K562 (cell line): ENCODE results near the gene IL26. TPM values are rescaled to one million over a fixed set of nuclear protein-coding genes. Genes with fewer than 3 reads are reported as not detected.
A peak's percentile ranks its signal among the peaks of the same experiment; 100 is the strongest.

Experiments
- CC2D1A ChIP-seq: fragments of 450-650 bp; IDR thresholded peaks from 2 replicates; pipeline ENCODE4 v1.6.1; 2017; ENCODE audit warnings: mild to moderate bottlenecking
- CHD7 ChIP-seq: fragments of 200-600 bp; sonication (generic); IDR thresholded peaks from one replicate; pipeline ENCODE4 v1.6.1; 2012; ENCODE audit warnings: mild to moderate bottlenecking, low read depth, low read length, inconsistent platforms
- HDAC2 ChIP-seq: fragments of 450-650 bp; IDR thresholded peaks from 2 replicates; pipeline ENCODE4 v1.6.1; 2016; ENCODE audit warnings: mild to moderate bottlenecking
- RAD21 ChIP-seq, 2 experiments: fragments of 250-450 bp in 1 of 2; fragments of 450-650 bp in 1 of 2; sonication (Bioruptor Pico) in 1 of 2; formaldehyde crosslinking in 1 of 2; IDR thresholded peaks in 1 of 2; conservative IDR thresholded peaks in 1 of 2; 2 replicates each; pipeline versions ENCODE4 v1.4.0 to v1.8.0; 2020 to 2022; ENCODE audit warnings: mild to moderate bottlenecking in 2 of 2, moderate library complexity in 1 of 2
- REST ChIP-seq, 2 experiments: fragments of 450-650 bp; formaldehyde crosslinking in 1 of 2; IDR thresholded peaks; 2 replicates each; pipeline versions ENCODE4 v1.4.0 to v1.6.1; 2014 to 2020; ENCODE audit warnings: mild to moderate bottlenecking in 2 of 2, borderline replicate concordance in 1 of 2, low read depth in 1 of 2
- ZC3H11A ChIP-seq: IDR thresholded peaks from 2 replicates; pipeline ENCODE4 v1.6.1; 2012; ENCODE audit warnings: low read depth, low read length, improper control_type of control experiment
- ZKSCAN1 ChIP-seq: fragments of 150-350 bp; IDR thresholded peaks from 2 replicates; pipeline ENCODE4 v1.6.1; 2016; ENCODE audit warnings: low read depth, low read length
- polyA plus RNA-seq, 8 experiments: library from polyadenylated mRNA; depleted of rRNA in 4 of 8; stranded (reverse) in 5 of 8; unstranded in 3 of 8; fragments of >200 nt; fragmentation: Nextera tagmentation in 2 of 8; fragmentation: Illumina TruSeq in 1 of 8; extraction: Ambion mirVana in 2 of 8; extraction: Trizol in 1 of 8; gene quantifications; 2 replicates each; pipeline versions ENCODE4 v1.2.1 to v1.2.3, GENCODE V29; 2011 to 2014; ENCODE audit warnings: inconsistent platforms in 1 of 8, missing spikeins in 1 of 8
- total RNA-seq, 7 experiments: library from RNA; depleted of rRNA in 6 of 7; stranded (reverse); fragments of >200 nt in 6 of 7; fragmentation: Illumina TruSeq in 2 of 7; extraction: Trizol in 2 of 7; gene quantifications; 2 replicates each; pipeline versions ENCODE4 v1.2.1 to v1.2.3, GENCODE V29; 2011 to 2021; ENCODE audit warnings: low replicate concordance in 1 of 7

Gene IL26
- total and polyA plus RNA-seq, 9 of the 15 experiments (the other 6 are each of a cell fraction or from before 2014, with no cell fraction given): not detected

- TF ChIP-seq REST (IDR thresholded peaks at IDR 0.05; ENCODE audit: borderline replicate concordance) (peak; percentile 86), REST (CRISPR knock-in tag; IDR thresholded peaks at IDR 0.05; ENCODE audit: low read depth) (no peak), CC2D1A (peak; percentile 81; the same call in 1 of the 2 replicates), RAD21 (CRISPR knock-in tag; conservative IDR thresholded peaks at IDR 0.05 in 1 of 2, IDR thresholded peaks at IDR 0.05 in 1 of 2) (peak; percentile 97), ZKSCAN1 (no peak), HDAC2 (0 out of 2 replicates have a peak, but pooled peaks have one; percentile 31), ZC3H11A (0 out of 2 replicates have a peak, but pooled peaks have one; percentile 58), CHD7 (no peak)
These were observed 2.4 kb downstream of the IL26 start (continued) for GRCh38 chr12:68223067-68223747.
